GM21529 (cell line): ENCODE measurements around the gene SRSF5.
"Not testable (repeated sequence)": the region's sequence is repeated elsewhere in the genome, so short reads cannot be mapped to it uniquely, and the experiment has no call there.

Source experiments
- ATAC-seq: cut with Tn5 transposase; IDR thresholded peaks from one replicate; pipeline ENCODE4 v1.9.1; 2021; ENCODE audit not compliant: unreplicated experiment

SRSF5 gene

GRCh38 chr14:69807192-69807591 is 40.2 kb downstream of the SRSF5 start:
- ATAC-seq: no peak

- ATAC-seq: no peak
Observed at GRCh38 chr14:69808919-69809808, 42.2 kb downstream of the SRSF5 start.

- ATAC-seq: no peak
Observed at GRCh38 chr14:69811227-69811867, 44.4 kb downstream of the SRSF5 start.

GRCh38 chr14:69811868-69812252 is 44.9 kb downstream of the SRSF5 start:
- no peak for ATAC-seq

- no peak for ATAC-seq
Observed at GRCh38 chr14:69812711-69813110, 45.8 kb downstream of the SRSF5 start.

GRCh38 chr14:69813346-69813745 is 46.4 kb downstream of the SRSF5 start:
- ATAC-seq: not testable (repeated sequence)

- no peak for ATAC-seq
Observed at GRCh38 chr14:69814397-69814796, 47.5 kb downstream of the SRSF5 start.

- ATAC-seq: no peak
Observed at GRCh38 chr14:69815556-69815955, 48.6 kb downstream of the SRSF5 start.

GRCh38 chr14:69816216-69816615 is 49.3 kb downstream of the SRSF5 start:
- no peak for ATAC-seq

- ATAC-seq: no peak
Observed at GRCh38 chr14:69818758-69819191, 51.8 kb downstream of the SRSF5 start.

- ATAC-seq: no peak
Observed at GRCh38 chr14:69819607-69820006, 52.7 kb downstream of the SRSF5 start.

GRCh38 chr14:69820991-69821390 is 54.0 kb downstream of the SRSF5 start:
- ATAC-seq: no peak
